Daoy (cell line): ENCODE results near the gene TTI1. TPM values are rescaled to one million over a fixed set of nuclear protein-coding genes. Genes with fewer than 3 reads are reported as not detected.
A peak's percentile ranks its signal among the peaks of the same experiment; 100 is the strongest.
"Not testable (repeated sequence)": the region's sequence is repeated elsewhere in the genome, so short reads cannot be mapped to it uniquely, and the experiment has no call there.

Source experiments
- DNase-seq: peaks from one replicate; pipeline ENCODE4 v3.0.0-alpha.2; 2015; ENCODE audit warnings: low read depth
- total RNA-seq: library from RNA; depleted of rRNA; stranded (reverse); fragments of >200 nt; shearing (Covaris generic); gene quantifications from 2 replicates; pipeline ENCODE4 v1.2.3, GENCODE V29; 2014

TTI1 gene
- total RNA-seq, 1 experiment from 2014 or later: 17.8 TPM

DNA sequence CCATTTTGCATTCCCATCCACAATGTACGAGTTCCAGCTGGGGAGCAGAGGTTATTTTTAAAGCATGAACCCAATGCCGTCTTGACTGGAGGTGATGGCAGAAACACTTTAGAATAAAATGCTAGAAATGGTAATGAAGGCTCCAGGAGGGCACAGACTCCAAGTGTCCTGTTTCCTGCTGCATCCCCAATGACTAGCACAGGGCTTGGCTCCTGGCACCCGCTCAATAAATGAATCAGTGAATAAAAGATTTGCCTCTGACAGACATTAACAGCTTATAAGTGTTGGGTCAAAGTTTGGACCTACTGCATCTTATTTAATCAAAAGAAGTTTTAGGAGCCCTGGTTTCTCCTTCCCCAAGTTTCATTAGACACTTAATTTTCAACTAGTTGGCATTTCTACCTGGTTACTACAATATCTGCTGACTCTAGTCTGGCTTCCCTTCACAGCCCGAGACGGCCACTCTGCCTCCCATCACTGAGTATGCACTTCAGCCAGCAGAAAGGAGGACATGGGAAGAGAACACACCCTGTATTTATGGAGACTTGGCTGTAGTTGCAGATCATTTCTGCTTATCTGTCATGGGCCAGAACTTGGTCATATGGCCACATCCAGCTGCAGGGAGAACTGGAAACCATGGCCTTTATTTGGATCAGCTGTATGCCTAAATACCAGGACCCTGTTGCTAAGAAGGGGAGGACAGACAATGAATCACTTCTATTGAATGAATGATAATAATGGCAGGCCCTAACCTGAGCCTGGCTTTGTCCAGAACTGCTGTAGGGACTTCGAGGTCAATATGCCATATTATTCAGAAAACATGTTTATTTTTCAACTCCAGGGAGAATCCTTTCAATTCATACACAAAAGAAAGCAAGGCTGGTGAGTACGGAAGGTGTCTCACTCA lies 63.1 kb downstream of the TTI1 start:
- DNase-seq: peak; percentile 35

DNA sequence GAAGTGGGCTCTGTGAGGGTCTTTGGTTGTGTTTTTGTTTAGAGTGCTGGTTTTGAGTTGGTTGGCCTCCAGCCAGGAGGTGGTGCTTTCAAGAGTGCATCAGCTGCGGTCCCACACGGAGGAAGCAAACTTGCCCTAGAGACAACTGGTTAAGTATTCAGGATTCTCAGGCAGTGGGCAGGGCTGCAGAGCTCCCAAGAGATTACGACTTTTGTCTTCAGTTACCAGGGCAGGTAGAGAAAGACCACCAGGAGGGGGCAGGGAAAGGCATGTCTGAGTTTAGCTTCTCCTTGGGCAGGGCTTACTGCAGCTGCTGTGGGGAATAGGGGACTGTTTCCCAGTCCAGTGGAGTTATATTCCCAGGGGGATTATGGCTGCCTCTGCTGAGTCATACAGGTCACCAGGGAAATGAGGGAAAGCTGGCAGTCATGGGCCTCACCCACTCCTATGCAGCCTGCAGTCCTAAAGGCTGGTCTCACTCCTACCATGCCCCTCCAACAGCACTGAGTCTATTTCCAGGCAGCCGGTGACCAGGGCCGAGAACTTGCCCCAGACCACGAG lies 64.3 kb downstream of the TTI1 start:
- DNase-seq: peak; percentile 46

- DNase-seq: not testable (repeated sequence)
Measured at GRCh38 chr20:37963483-37963882, 69.8 kb downstream of the TTI1 start.

DNA sequence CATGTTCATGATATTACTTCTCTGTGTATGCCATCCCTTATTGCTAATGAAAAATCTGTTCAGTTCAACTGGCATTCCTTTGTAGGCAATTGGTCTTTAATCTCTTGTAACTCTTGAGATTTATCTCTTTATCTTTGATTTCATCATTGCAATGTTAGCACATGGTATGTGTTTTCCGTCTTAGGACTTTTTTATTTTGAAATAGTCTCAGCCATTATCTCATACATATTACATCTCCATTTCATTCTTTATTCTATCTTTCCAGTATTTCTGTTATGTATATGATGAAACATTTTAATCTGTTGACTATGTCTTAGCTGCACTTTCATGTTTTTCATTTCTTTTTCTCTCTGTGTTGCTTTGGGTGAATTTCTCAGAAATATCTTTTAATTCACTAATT lies 72.2 kb downstream of the TTI1 start:
- DNase-seq: no peak

DNA sequence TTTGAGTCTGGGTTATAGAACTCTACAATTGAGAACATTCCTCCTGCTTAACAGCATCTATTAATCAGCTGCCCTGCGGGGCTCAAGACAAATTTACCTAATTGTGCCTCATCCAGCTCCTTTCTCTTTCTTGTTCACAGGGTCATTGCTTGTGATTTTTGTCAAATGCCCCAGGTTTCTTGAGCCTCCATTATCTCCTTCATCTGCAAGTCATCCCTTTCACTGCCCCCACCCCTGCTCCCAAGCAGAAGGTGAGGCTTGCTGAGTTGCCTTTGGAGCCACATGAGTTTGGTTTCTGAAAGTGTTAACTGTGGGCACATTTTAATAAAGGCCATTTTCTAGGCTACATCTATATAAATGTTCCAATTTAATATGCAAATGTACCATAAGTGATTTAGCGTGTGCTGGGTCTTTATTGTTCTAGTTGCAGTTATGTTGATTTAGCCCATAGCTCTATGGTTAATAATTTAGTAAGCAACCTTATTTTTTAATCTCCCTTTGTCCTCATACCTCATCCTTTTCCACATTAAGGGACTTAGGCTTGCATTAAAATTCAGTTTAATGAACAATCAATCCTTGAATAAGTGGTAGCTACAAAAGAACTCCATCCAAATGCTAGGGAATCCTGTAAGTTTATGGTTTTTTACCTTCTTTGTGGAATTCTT lies 74.3 kb downstream of the TTI1 start:
- DNase-seq: no peak

DNA sequence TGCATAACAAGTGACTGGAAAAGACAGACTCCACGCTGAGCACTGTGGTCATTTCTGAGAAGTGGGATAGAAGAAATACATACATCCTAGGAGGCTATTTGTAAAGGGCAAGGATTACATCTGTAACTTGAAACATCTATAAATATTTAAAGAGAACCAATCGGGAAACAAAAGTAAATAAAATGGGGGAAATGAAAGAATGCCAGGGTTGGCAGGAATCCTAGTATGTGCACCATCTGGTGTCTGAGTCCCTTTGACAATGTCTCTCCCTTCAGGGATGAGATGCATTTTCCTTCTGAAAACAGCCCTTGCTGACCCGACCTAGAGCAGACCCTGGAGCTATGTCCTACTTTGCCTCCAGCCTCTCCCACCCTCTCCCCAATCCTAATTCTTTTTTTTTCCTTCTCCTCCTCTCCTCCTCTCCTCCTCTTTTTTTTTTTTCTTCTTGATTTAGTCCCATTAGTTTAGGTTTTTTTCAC lies 77.1 kb downstream of the TTI1 start:
- no peak for DNase-seq

DNA sequence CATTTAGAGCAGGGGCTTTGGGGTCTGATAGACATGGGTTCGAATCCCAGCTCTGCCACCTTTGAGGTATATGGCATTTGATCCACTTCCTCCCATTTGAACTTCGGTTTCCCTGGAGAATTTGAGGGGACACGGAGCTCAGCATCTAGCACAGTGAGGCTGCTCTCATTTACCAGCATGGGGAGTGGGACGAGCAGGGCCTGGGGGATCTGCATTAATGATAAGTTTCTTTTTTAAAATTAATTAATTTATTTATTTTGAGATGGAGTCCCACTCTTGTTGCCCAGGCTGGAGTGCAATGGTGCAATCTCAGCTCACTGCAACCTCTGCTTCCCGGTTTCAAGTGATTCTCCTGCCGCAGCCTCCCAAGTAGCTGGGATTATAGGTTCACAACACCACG lies 77.7 kb downstream of the TTI1 start:
- no peak for DNase-seq

DNA sequence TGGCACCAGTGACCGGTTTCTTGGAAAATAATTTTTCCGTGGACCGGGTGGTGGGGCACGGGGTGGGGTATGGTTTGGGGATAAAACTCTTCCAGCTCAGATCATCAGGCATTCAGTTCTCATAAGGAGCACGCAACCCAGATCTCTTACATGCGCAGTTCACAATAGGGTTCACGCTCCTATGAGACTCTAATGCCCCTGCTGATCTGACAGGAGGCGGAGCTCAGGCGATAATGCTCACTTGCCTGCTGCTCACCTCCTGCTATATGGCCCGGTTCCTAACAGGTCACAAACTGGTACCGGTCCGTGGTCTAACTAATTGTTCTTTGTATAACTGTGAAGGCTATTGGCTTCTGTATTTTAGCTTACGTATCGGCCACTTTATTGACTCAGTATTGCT lies 78.6 kb downstream of the TTI1 start:
- no peak for DNase-seq

GRCh38 chr20:37954190-37954589 lies 79.1 kb downstream of the TTI1 start:
- DNase-seq: no peak

DNA sequence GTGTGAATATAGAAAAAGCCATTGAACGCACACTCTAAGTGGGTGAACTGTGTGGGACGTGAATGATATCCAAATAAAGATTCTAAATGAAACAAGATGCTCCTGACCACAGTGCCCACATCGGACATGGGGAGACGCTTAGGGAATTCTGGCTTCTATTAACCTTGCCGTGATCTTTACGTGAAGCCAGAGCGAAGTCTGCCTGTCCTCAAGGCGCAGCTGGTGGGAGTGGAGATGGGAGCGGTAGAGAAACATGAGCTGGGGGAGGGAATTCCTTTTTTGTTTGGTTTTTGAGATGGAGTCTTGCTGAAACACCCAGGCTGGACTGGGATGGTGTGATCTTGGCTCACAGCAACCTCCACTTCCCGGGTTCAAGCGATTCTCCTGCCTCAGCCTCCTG lies 84.3 kb downstream of the TTI1 start:
- no peak for DNase-seq

GRCh38 chr20:37947943-37948342 lies 85.3 kb downstream of the TTI1 start:
- no peak for DNase-seq

GRCh38 chr20:37946946-37947345 lies 86.3 kb downstream of the TTI1 start:
- DNase-seq: no peak

- no peak for DNase-seq
Measured at GRCh38 chr20:37945091-37945547, 88.1 kb downstream of the TTI1 start.

GRCh38 chr20:37944456-37944981 lies 88.7 kb downstream of the TTI1 start:
- no peak for DNase-seq

DNA sequence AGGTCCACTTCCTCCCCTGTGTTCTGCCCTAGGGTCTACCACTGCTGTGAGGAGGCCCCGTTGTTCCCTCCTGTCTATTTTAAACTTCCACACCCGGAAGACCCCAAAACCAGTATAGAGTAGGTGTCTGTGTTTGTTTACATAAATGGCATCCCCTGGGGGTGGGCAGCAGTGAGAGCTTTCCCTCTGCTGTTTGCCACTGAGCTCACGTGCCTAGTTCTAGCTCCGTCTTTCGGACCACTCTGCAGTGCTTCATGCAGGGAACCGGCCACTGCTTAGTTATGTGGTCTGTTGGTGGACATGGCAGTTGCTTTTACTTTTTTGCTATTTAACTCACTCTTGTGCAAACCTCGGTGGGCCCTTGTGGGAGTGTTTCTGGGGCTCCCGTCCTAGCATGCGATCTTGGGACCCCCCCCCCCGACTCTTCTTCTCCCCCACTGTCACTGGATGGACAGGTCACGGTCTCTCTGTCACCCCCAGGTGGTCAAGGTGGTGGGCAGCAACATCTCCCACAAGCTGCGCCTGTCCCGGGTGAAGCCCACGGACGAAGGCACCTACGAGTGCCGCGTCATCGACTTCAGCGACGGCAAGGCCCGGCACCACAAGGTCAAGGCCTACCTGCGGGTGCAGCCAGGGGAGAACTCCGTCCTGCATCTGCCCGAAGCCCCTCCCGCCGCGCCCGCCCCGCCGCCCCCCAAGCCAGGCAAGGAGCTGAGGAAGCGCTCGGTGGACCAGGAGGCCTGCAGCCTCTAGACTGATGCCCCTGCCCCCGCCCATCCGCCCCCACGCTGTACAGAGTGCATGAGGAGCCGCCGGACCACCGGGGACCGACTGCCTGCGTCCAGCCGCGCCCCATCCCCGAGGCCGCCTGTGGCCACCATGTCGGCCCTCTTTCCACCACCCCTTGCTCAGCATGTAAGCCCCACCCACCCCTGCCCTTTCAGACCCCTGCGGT lies 89.5 kb downstream of the TTI1 start:
- no peak for DNase-seq

DNA sequence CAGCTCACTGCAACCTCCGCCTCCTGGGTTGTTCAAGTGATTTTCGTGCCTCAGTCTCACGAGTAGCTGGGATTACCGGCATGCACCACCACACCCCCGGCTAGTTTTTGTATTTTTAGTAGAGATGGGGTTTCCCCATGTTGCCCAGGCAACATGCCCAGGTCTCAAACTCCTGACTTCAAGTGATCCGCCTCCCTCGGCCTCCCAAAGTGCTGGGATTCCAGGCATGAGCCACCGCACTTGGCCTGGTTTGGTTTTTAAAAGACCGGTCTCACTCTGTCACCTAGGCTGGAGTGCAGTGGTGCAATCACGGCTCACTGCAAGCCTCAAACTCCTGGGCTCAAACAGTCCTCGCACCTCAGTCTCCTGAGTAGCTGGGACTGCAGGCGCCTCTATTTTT lies 90.2 kb downstream of the TTI1 start:
- DNase-seq: peak; percentile 19

GRCh38 chr20:37941992-37942391 lies 91.3 kb downstream of the TTI1 start:
- DNase-seq: no peak

DNA sequence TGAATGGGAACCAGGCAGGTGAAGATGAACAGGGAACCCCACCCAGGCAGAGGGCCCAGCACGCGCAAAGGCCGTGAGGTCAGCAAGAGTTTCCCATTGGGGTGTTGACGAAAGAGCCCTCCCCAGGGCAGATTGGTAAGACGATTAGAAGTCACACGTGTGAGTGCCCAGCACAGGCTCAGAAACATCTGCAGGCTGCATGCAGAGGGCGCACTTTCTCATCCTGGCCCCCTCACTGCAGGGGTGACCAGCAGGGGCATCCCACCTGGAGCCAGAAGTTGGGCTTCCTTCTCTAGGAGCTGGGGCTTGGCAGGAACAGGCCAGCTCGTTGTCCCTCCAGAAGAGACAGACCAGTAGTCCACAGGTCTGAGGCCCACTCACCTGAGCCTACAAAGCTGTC lies 91.9 kb downstream of the TTI1 start:
- no peak for DNase-seq

DNA sequence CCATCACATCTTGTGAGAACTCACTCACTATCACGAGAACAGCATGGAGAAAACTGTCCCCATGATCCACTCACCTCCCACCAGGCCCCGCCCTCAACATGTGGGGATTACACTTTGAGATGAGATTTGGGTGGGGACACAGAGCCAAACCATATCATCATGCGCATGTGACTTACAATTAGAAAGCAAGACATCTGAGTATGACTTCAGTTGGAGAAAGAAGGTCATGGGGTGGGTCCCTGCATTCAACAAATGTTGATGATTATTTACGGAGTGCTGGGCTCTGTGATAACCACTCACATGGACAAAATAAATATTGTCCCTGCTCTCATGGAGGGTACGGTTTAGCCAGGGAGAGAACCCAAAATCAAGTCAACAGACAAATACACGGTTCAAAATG lies 92.4 kb downstream of the TTI1 start:
- DNase-seq: no peak

DNA sequence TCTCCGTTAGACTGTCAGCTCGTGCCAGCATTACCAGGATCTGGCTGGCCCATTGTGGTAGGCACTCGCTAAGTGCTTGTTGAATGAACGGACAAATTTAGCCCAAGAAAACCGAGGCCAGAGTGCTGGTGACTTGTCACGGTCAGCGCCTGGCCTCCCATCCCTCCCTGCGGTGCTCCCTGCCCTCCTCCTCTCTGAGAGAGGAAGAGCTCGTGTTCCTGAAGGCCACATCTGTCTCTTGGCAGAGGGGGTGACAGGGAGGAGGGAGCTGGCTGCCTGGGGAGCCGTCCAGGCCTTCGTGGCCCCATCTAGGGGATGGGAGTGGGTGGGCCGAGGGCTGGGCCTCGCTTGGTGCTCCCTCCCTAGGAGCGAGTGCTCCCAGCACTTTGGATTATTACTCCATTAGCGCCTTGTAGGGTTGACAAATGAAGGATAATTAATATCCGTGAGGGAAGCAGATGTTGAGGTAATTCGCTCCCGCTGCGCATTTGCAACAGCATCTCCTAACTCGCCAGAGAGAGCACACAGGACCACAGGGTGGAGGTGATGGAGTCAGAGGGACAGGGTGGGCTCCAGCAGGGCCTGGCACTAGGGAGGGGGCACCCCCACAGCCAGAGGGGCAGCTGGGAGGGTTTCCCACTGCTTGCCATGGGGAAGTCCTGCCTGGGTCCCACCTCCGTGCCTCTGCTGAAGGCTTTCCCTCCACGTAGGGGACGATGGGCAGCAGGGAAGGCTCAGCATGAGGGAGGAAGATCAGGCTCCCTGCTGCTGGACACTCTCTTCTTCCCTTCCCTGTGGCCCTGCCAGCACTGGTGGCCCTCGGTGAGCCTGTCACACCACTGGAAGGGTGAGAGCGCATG lies 93.3 kb downstream of the TTI1 start:
- DNase-seq: no peak
